BJ (cell line): ENCODE measurements around the gene RCOR2. TPM values are rescaled to one million over a fixed set of nuclear protein-coding genes. Genes with fewer than 3 reads are reported as not detected.

Experiments
- CTCF ChIA-PET: fragments of 350-600 bp; formaldehyde crosslinking; extraction: SDS; loops from one replicate; lab custom pipeline; 2021; ENCODE audit warnings: antibody characterized with exemption, inconsistent platforms; lab: Yijun Ruan, JAX
- POLR2A ChIA-PET: fragments of 300-600 bp; sonication (Branson Sonifier 250); formaldehyde crosslinking; extraction: SDS; loops from one replicate; lab custom pipeline; 2021; ENCODE audit warnings: antibody characterized with exemption; lab: Charles Lee
- DNase-seq: peaks from one replicate; pipeline ENCODE4 v3.0.0-alpha.2; 2011; ENCODE audit warnings: low read depth
- H3K27me3 ChIP-seq: 2 replicates; pipeline ENCODE4 v1.6.0; 2011; ENCODE audit warnings: low read length; ENCODE audit not compliant: control insufficient read depth, insufficient read depth
- H3K36me3 ChIP-seq: 2 replicates; pipeline ENCODE4 v1.5.1; 2011; ENCODE audit warnings: low read length; ENCODE audit not compliant: control insufficient read depth, insufficient read depth
- H3K4me3 ChIP-seq: 2 replicates; pipeline ENCODE4 v1.5.1; 2011; ENCODE audit warnings: low read depth, mild to moderate bottlenecking, control low read depth, low read length
- polyA plus RNA-seq: library from polyadenylated mRNA; depleted of rRNA; stranded (reverse); fragments of >200 nt; gene quantifications from 2 replicates; pipeline ENCODE4 v1.2.3, GENCODE V29; 2011
- TF ChIP-seq, protein P1 (sequence below): IDR thresholded peaks from 2 replicates; pipeline ENCODE4 v1.5.1; 2011; ENCODE audit warnings: low read depth, mild to moderate bottlenecking, control low read depth, inconsistent platforms, low read length, moderate library complexity; ENCODE audit not compliant: insufficient read depth

RCOR2 gene
- polyA plus RNA-seq, 1 experiment: 2.5 TPM

- Histone ChIP-seq H3K27me3 (peaks cover 2% of the 10 kb centered on the region; the same call in 1 of the 2 replicates), H3K36me3 (no peaks in the 10 kb centered on the region), H3K4me3 (no peak overlapping the region)
- no peak for DNase-seq
- ChIA-PET POLR2A (no interaction called here), CTCF (interaction anchor here (2.0 kb wide), 1 partner anchor 86 kb away, joined by 7 read pairs; no protein-coding TSS in a partner anchor)
- TF ChIP-seq, protein P1, sequence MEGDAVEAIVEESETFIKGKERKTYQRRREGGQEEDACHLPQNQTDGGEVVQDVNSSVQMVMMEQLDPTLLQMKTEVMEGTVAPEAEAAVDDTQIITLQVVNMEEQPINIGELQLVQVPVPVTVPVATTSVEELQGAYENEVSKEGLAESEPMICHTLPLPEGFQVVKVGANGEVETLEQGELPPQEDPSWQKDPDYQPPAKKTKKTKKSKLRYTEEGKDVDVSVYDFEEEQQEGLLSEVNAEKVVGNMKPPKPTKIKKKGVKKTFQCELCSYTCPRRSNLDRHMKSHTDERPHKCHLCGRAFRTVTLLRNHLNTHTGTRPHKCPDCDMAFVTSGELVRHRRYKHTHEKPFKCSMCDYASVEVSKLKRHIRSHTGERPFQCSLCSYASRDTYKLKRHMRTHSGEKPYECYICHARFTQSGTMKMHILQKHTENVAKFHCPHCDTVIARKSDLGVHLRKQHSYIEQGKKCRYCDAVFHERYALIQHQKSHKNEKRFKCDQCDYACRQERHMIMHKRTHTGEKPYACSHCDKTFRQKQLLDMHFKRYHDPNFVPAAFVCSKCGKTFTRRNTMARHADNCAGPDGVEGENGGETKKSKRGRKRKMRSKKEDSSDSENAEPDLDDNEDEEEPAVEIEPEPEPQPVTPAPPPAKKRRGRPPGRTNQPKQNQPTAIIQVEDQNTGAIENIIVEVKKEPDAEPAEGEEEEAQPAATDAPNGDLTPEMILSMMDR: no peak
Observed at GRCh38 chr11:63923319-63923718, 6.4 kb upstream of the RCOR2 start.

GRCh38 chr11:63922673-63923192 is 5.8 kb upstream of the RCOR2 start:
- peaks cover 2% of the 10 kb centered on the region; the same call in 1 of the 2 replicates for H3K27me3 ChIP-seq
- TF ChIP-seq, protein P1: no peak
- no peak for DNase-seq
- no peaks in the 10 kb centered on the region for H3K36me3 ChIP-seq
- H3K4me3 ChIP-seq: no peak overlapping the region
- ChIA-PET POLR2A (no interaction called here), CTCF (interaction anchor here (0.7 to 2.0 kb wide), 2 partner anchors 86 to 247 kb away, joined by 3 to 7 read pairs; no protein-coding TSS in a partner anchor)

DNA sequence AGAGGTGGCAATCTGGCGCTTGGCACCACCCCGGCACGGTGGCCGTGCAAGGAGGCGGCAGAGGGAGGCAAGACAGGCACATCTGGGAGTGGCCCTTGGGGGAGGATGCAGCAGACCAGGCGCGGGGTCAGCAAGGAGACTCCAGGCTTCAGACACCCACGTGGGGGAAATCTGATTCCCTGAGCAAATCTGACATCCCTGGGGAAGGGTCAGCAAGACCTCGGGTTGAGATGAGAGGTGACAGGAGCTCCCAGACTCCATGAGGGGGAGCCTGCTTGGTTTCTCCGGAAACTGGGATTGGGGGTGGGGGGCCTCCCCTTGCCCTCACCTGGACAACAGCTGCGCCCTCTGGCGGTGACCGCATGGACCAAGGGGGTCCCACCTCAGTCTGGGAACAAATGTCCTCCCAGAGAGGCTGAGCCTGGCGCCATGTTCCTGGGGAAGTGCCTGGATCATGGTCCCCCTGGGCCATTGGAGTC is 4.0 kb upstream of the RCOR2 start:
- H3K36me3 ChIP-seq: no peaks in the 10 kb centered on the region
- TF ChIP-seq, protein P1: peak; percentile 55
- ChIA-PET POLR2A (no interaction called here), CTCF (interaction anchor here (0.8 to 2.2 kb wide), 10 partner anchors 9 to 87 kb away, joined by 3 to 11 read pairs (median 6); partner anchors contain the start of gene MARK2)
- H3K27me3 ChIP-seq: peaks cover 2% of the 10 kb centered on the region; the same call in 1 of the 2 replicates
- DNase-seq: no peak
- no peak overlapping the region for H3K4me3 ChIP-seq

DNA sequence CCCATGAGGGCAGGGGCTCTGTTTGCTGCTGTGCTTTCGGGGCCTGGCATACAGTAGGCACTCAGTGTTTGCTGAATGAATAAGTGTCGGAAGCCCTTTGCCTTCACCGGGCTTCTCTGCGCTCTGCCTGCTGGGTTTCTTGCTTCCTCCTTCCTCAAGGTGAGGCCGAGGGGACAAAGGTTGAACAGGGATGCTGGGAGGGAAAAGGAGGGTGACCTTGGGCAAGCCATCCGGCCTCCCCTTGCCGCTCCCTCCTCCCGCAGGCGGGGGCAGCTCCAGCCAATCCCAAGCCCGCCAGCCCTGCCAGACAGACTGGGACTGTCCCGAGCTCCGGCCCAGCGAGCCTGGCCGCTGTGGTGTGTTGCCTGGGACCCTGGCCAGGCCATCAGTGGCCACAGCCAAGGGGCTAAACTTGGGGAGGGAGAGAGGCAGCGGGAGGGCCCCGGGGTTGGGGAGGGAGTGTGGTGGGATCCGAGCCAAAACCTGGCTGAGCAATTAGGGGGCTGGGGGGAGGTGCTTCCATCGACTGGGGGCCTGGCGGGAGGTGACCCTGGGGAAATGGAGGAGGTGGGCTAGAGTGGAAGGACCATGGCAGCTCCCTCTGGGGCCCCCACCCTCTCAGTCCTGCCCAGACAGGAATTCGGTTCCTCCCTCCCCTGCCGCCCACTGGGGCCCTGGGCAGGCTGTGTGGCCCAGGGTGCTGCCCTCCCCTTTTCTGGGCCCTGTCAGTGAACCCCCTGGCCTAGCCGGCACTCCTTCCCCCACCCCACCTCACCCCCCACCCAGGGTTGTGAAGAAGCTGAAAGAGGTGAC is 3.4 kb upstream of the RCOR2 start:
- Histone ChIP-seq H3K27me3 (peaks cover 2% of the 10 kb centered on the region; the same call in 1 of the 2 replicates), H3K36me3 (no peaks in the 10 kb centered on the region), H3K4me3 (no peak overlapping the region)
- ChIA-PET CTCF (interaction anchor here (0.8 to 2.2 kb wide), 9 partner anchors 10 to 86 kb away, joined by 3 to 11 read pairs (median 4); partner anchors contain the start of gene MARK2), POLR2A (no interaction called here)
- TF ChIP-seq, protein P1: no peak
- DNase-seq: no peak
